NT2/D1 (cell line): Measurements from ENCODE around the gene PPP1R12B.
"Not testable (repeated sequence)": the region's sequence is repeated elsewhere in the genome, so short reads cannot be mapped to it uniquely, and the experiment has no call there.

Source experiments
- DNase-seq: peaks from one replicate; pipeline ENCODE4 v3.0.0-alpha.2; 2011; ENCODE audit warnings: low read depth, low spot score
- H3K27me3 ChIP-seq: 2 replicates; pipeline ENCODE4 v1.6.0; 2011; ENCODE audit warnings: mild to moderate bottlenecking; ENCODE audit not compliant: insufficient read length, insufficient read depth
- H3K36me3 ChIP-seq: 2 replicates; pipeline ENCODE4 v1.6.1; 2011; ENCODE audit warnings: mild to moderate bottlenecking, low read length, mixed read lengths; ENCODE audit not compliant: insufficient read depth, insufficient read length
- H3K4me1 ChIP-seq: 2 replicates; pipeline ENCODE4 v1.5.1; 2011; ENCODE audit not compliant: insufficient read depth, insufficient read length
- H3K4me3 ChIP-seq: 2 replicates; pipeline ENCODE4 v1.5.1; 2011; ENCODE audit warnings: low read depth; ENCODE audit not compliant: insufficient read length
- H3K9ac ChIP-seq: 2 replicates; pipeline ENCODE4 v1.6.0; 2011; ENCODE audit warnings: low read depth; ENCODE audit not compliant: insufficient read length
- H3K9me3 ChIP-seq: 2 replicates; pipeline ENCODE4 v1.5.1; 2011; ENCODE audit warnings: mild to moderate bottlenecking, low read length; ENCODE audit not compliant: insufficient read depth
- SUZ12 ChIP-seq: IDR thresholded peaks from 2 replicates; pipeline ENCODE4 v1.6.1; 2011; ENCODE audit not compliant: insufficient read length, insufficient read depth; ENCODE audit errors: extremely low read depth
- YY1 ChIP-seq: IDR thresholded peaks from 2 replicates; pipeline ENCODE4 v1.6.1; 2011; ENCODE audit not compliant: insufficient read length, insufficient read depth
- ZNF274 ChIP-seq: IDR thresholded peaks from 2 replicates; pipeline ENCODE4 v1.6.1; 2011; ENCODE audit warnings: mild to moderate bottlenecking, low read depth, low read length

PPP1R12B gene

DNA sequence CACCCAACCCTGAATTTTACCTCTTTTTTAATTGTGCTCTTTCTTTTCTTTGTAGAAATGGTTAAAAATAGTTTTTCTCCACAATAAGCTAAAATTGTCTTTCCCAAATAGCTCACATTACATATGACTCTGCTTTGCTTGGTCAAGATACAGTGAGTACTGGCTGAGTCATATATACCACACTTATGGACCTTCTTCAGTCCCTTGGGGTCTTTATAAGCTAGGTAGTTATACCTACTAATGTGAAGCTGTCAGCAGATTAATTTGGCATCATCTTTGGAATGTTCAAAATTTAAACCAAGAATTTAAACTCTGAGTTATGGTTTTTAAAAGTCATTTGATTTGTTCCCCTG, 111.6 kb downstream of the PPP1R12B start:
- DNase-seq, H3K4me1 ChIP-seq, H3K9ac ChIP-seq: not testable (repeated sequence)

GRCh38 chr1:202462342-202463076, 114.0 kb downstream of the PPP1R12B start:
- H3K9ac ChIP-seq: no peak overlapping the region
- H3K9me3 ChIP-seq: no peaks in the 10 kb centered on the region
- no peak for DNase-seq
- no peak for TF ChIP-seq SUZ12
- TF ChIP-seq YY1: no peak
- TF ChIP-seq ZNF274: no peak
- H3K4me3 ChIP-seq: no peak overlapping the region
- no peaks in the 10 kb centered on the region for H3K36me3 ChIP-seq
- H3K27me3 ChIP-seq: no peaks in the 10 kb centered on the region
- no peaks in the 10 kb centered on the region for H3K4me1 ChIP-seq

More for the DNA sequence above, 111.6 kb downstream of the PPP1R12B start:
- H3K9me3 ChIP-seq, H3K27me3 ChIP-seq, H3K4me3 ChIP-seq, H3K36me3 ChIP-seq: not testable (repeated sequence)

DNA sequence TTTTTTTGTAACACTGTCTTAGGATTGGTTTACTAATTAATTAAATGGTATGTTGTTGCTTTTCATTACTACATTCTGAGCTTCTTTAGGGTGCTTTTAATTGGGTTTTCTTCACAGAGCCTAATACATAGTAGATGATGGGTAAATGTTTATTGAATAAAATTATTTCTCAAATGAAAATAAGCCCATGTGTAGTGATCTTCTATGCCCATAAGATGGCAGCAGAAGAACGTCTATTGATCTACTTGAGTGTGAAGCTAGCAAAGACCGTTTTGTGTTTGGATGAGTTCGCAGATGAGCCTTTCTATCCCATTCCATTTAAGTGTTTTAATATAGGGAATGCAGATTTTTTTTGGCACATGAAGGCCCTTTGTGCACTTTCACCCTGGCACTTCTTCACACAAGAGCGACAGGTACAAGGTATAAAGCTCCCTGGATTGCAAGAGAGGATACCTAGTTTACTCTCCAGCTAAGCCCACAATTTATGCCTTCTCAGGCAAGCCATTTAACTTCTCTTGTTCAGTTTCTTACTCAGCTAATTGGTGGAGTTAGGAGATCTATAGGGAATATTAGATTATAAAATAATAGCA, 115.7 kb downstream of the PPP1R12B start:
- H3K27me3 ChIP-seq: not testable (repeated sequence)

GRCh38 chr1:202465644-202466270, 117.3 kb downstream of the PPP1R12B start:
- H3K4me1 ChIP-seq, H3K27me3 ChIP-seq, H3K4me3 ChIP-seq, H3K9me3 ChIP-seq, H3K36me3 ChIP-seq, H3K9ac ChIP-seq, DNase-seq: not testable (repeated sequence)

More for the DNA sequence above, 115.7 kb downstream of the PPP1R12B start:
- H3K4me3 ChIP-seq, H3K9ac ChIP-seq, H3K36me3 ChIP-seq, H3K4me1 ChIP-seq, H3K9me3 ChIP-seq: not testable (repeated sequence)
- peak; percentile 46 for DNase-seq

GRCh38 chr1:202466339-202466738, 117.8 kb downstream of the PPP1R12B start:
- H3K9ac ChIP-seq, H3K4me1 ChIP-seq, H3K9me3 ChIP-seq, H3K36me3 ChIP-seq, H3K27me3 ChIP-seq, H3K4me3 ChIP-seq: not testable (repeated sequence)
- DNase-seq: peak; percentile 28

- not testable (repeated sequence) for H3K4me3 ChIP-seq, H3K27me3 ChIP-seq, H3K36me3 ChIP-seq, H3K4me1 ChIP-seq, H3K9me3 ChIP-seq, H3K9ac ChIP-seq, DNase-seq
Measured at GRCh38 chr1:202467381-202467780, 118.9 kb downstream of the PPP1R12B start.

DNA sequence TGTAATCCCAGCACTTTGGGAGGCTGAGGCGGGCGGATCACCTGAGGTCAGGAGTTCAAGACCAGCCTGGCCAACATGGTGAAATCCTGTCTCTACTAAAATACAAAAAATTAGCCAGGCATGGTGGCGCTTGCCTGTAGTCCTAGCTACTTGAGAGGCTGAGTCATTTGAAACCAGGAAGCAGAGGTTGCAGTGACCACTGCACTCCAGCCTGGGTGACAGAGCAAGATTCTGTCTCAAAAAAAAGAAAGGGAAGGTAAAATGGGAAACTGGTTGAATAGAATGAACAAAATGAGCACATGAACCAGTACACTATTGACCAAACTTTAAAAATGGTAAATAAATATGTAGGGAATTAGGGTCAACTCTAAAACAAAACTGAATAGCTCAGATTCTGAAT, 120.2 kb downstream of the PPP1R12B start:
- H3K9me3 ChIP-seq, H3K4me1 ChIP-seq, H3K36me3 ChIP-seq, H3K9ac ChIP-seq, H3K4me3 ChIP-seq, DNase-seq, H3K27me3 ChIP-seq: not testable (repeated sequence)

- not testable (repeated sequence) for H3K4me1 ChIP-seq
Measured at GRCh38 chr1:202469123-202469522, 120.6 kb downstream of the PPP1R12B start.

More at GRCh38 chr1:202469123-202469522, 120.6 kb downstream of the PPP1R12B start:
- DNase-seq, H3K9ac ChIP-seq, H3K4me3 ChIP-seq, H3K27me3 ChIP-seq, H3K36me3 ChIP-seq, H3K9me3 ChIP-seq: not testable (repeated sequence)
